Right lobe of liver (tissue), 4 donors: Measurements from ENCODE around the gene SLC13A4.

Source experiments
- CTCF ChIP-seq, 4 donors: fragments of 200-600 bp in 3 of 4; fragments of 450-650 bp in 1 of 4; IDR thresholded peaks; one replicate each; pipeline versions ENCODE4 v1.5.1 to v1.8.0; 2016 to 2022; ENCODE audit warnings: antibody characterized with exemption in 4 of 4, mild to moderate bottlenecking in 2 of 4
- POLR2A ChIP-seq: fragments of 450-650 bp; IDR thresholded peaks from one replicate; pipeline ENCODE4 v1.6.1; 2017; ENCODE audit warnings: antibody characterized with exemption, mild to moderate bottlenecking
- donor health status: DM: no; HTN: no; CAD: no.
- donor health status: DM: no; HTN: no; CAD: no.
- donor health status: DM: no; HTN: yes; CAD: no.

GRCh38 chr7:135707570-135707966 lies 20.4 kb downstream of the SLC13A4 start:
- TF ChIP-seq CTCF (IDR thresholded peaks at IDR 0.05) (no peak), POLR2A (no peak)
